Left colon (tissue), 2 donors: ENCODE data around the gene GCA. TPM values are rescaled to one million over a fixed set of nuclear protein-coding genes. Genes with fewer than 3 reads are reported as not detected.
A peak's percentile ranks its signal among the peaks of the same experiment; 100 is the strongest.

ENCODE experiments used
- ATAC-seq: fragments of 200-7000 bp; cut with Tn5 transposase; one replicate; pipeline ENCODE4 v1.9.1; 2020; ENCODE audit warnings: mild to moderate bottlenecking, moderate library complexity
- DNase-seq, 2 donors: peaks; one replicate each; pipeline ENCODE4 v3.0.0-alpha.2; 2020
- intact Hi-C, 2 donors: fragments of 100-400 bp; cut with DNase I in 1 of 2; cut with micrococcal nuclease in 1 of 2; formaldehyde crosslinking; loops; one replicate each; pipeline versions ENCODE4 v1.11.2 to v1.14.0; 2022; cut with DNase I, micrococcal nuclease
- total RNA-seq, 2 donors: library from RNA; stranded (reverse); fragmentation: NEBNext Ultra II Directional; extraction: Animal tissue kit (Norgen Biotek cat#: 25700); gene quantifications; one replicate each; pipeline ENCODE4 v1.2.1, GENCODE V29; 2021
- donor health status: DM: no; HTN: no; CAD: no.
- donor health status: DM: yes; HTN: yes; CAD: no.

Gene GCA
- total RNA-seq, 2 donors from 2014 or later, result 25.6 to 28.1 TPM

GRCh38 chr2:162382278-162382677, 38.3 kb downstream of the GCA start:
- no peak for DNase-seq
- ATAC-seq, result no peak
- intact Hi-C loops, result no loop called here

GRCh38 chr2:162385536-162385935, 41.6 kb downstream of the GCA start:
- ATAC-seq, result no peak
- intact Hi-C loops, result no loop called here
- no peak for DNase-seq

DNA sequence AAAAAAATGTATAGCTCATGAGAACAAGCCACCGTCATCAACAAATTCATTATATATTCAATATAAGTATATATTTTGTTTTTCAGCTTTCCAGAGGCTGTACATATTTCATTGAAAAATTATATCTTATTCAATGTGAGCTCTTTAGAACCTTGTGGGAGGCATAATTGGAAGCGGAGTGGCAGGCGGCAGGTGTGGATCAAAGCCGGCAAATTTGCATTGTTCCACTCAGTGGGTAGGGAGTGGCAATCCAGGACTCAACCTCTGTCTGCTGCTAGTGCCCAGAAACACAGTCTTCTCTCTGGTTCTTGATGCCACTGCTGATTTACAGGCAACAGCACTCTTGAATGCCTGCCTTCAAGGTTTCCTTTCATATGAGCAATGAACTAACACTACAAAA, 46.9 kb downstream of the GCA start:
- no peak for ATAC-seq
- DNase-seq, result no peak
- intact Hi-C loops, result no loop called here

DNA sequence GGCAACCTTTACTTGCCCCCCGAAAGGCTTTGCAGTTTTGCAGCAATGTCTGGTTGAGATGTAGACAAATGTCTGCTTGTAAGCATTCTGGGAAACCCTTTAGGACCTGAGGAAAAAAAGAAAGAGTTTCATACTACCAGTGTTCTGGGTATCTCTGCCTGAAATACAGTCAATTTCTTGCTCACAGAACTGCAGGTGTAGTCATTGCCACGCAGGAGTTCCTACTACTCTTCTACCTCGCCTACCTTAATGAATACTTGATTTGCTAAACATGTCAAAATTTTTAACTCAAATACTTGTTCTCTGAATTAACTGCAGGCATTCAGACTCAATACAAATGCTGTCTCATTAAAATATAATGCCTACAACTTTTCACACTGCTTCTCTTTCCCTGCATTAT, 56.4 kb downstream of the GCA start:
- ATAC-seq (no peak), DNase-seq (no peak)
- intact Hi-C loops, result no loop called here

GRCh38 chr2:162401871-162402270, 57.9 kb downstream of the GCA start:
- DNase-seq (no peak), ATAC-seq (no peak)
- intact Hi-C loops, result no loop called here

GRCh38 chr2:162403884-162404283, 60.0 kb downstream of the GCA start:
- ATAC-seq (peak; percentile 69), DNase-seq (no peak)
- intact Hi-C loops, result no loop called here

Other genes with a start within 250 kb of the GCA start
- 10 to 100 TPM; 55.2 to 55.9 TPM for gene GCG, start 191.9 kb upstream of the GCA start, total RNA-seq
- gene FAP, start 100.7 kb upstream of the GCA start, total RNA-seq, result under 1 TPM; 0.34 to 0.78 TPM
- gene IFIH1, start 25.4 kb upstream of the GCA start, total RNA-seq, result 10 to 100 TPM; 19.1 to 20.0 TPM